ENCODE results near the gene ITPRIP.

GRCh38 chr10:104304356-104304745 is 33.9 kb downstream of the ITPRIP start:
- TF ChIP-seq CTCF (IDR thresholded peaks at IDR 0.05) = no peak
- TF ChIP-seq POLR2A (IDR thresholded peaks at IDR 0.05) = no peak
